Mucosa of descending colon (tissue), 3 donors: Measurements from ENCODE around the gene XRRA1. TPM values are rescaled to one million over a fixed set of nuclear protein-coding genes. Genes with fewer than 3 reads are reported as not detected.

ENCODE experiments used
- ATAC-seq: fragments of 200-7000 bp; cut with Tn5 transposase; one replicate; pipeline ENCODE4 v1.9.1; 2020; ENCODE audit warnings: mild to moderate bottlenecking, moderate library complexity
- DNase-seq, 3 donors: peaks; one replicate each; pipeline ENCODE4 v3.0.0-alpha.2; 2020
- H3K36me3 ChIP-seq: fragments of 200-600 bp; one replicate; pipeline ENCODE4 v1.8.0; 2021; ENCODE audit warnings: low read depth, mild to moderate bottlenecking
- H3K4me1 ChIP-seq: fragments of 200-600 bp; one replicate; pipeline ENCODE4 v1.8.0; 2021; ENCODE audit warnings: low read depth, mild to moderate bottlenecking
- H3K4me3 ChIP-seq: fragments of 200-600 bp; one replicate; pipeline ENCODE4 v1.8.0; 2021; ENCODE audit warnings: mild to moderate bottlenecking
- H3K9me3 ChIP-seq: fragments of 200-600 bp; one replicate; pipeline ENCODE4 v1.8.0; 2021; ENCODE audit warnings: mild to moderate bottlenecking
- intact Hi-C, 2 donors: fragments of 100-400 bp; cut with DNase I in 1 of 2; cut with micrococcal nuclease in 1 of 2; formaldehyde crosslinking; loops; one replicate each; pipeline versions ENCODE4 v1.11.0 to v1.11.1; 2022; cut with DNase I, micrococcal nuclease
- total RNA-seq, 3 donors: library from RNA; stranded (reverse); fragmentation: NEBNext Ultra II Directional in 2 of 3; extraction: Animal tissue kit (Norgen Biotek cat#: 25700) in 2 of 3; gene quantifications; one replicate each; pipeline versions ENCODE4 v1.2.1 to v1.2.4, GENCODE V29; 2021 to 2023
- TF ChIP-seq, protein P1 (sequence below): fragments of 200-600 bp; IDR thresholded peaks from one replicate; pipeline ENCODE4 v1.8.0; 2022; ENCODE audit warnings: antibody characterized with exemption, mild to moderate bottlenecking
- donor health status: DM: no; HTN: no; CAD: no; lungs with moderate emphysema.
- donor health status: DM: no; HTN: no; CAD: no.
- donor health status: DM: no; HTN: yes; CAD: no.

Gene XRRA1
- total RNA-seq, 3 donors from 2014 or later: 6.7 to 35.9 (median 29.6) TPM

GRCh38 chr11:74932797-74933196, 16.1 kb downstream of the XRRA1 start:
- Histone ChIP-seq H3K9me3 (no peaks in the 10 kb centered on the region), H3K4me1 (no peaks in the 10 kb centered on the region), H3K4me3 (no peak overlapping the region), H3K36me3 (no peaks in the 10 kb centered on the region)
- ATAC-seq (no peak), DNase-seq (no peak)
- intact Hi-C loops: loop anchor here (10.0 kb wide), 1 partner anchor 312 kb away; the partner anchor contains the start of gene TPBGL (in 2 of the 2)
- TF ChIP-seq, protein P1, sequence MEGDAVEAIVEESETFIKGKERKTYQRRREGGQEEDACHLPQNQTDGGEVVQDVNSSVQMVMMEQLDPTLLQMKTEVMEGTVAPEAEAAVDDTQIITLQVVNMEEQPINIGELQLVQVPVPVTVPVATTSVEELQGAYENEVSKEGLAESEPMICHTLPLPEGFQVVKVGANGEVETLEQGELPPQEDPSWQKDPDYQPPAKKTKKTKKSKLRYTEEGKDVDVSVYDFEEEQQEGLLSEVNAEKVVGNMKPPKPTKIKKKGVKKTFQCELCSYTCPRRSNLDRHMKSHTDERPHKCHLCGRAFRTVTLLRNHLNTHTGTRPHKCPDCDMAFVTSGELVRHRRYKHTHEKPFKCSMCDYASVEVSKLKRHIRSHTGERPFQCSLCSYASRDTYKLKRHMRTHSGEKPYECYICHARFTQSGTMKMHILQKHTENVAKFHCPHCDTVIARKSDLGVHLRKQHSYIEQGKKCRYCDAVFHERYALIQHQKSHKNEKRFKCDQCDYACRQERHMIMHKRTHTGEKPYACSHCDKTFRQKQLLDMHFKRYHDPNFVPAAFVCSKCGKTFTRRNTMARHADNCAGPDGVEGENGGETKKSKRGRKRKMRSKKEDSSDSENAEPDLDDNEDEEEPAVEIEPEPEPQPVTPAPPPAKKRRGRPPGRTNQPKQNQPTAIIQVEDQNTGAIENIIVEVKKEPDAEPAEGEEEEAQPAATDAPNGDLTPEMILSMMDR: no peak

DNA sequence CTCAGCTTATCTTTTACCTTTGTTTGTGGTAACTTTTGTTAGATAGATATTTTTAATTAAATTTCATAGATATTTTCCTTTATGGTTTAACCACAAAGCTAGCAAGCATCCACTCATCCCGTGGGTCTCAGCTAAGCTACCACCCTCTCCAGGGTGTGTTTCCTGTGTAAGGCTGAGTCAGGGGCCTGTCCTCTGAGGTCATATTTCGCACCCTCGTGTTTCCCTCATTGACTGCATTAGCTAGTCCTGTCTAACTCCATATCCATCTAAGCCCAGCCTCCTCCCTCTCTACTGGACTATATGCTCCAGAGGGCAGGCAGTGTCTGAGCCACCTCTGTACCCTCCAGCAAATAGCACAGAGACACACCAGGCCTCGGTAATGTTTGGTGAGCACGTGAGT, 16.7 kb downstream of the XRRA1 start:
- Histone ChIP-seq H3K4me1 (no peaks in the 10 kb centered on the region), H3K4me3 (no peak overlapping the region), H3K36me3 (no peaks in the 10 kb centered on the region), H3K9me3 (no peaks in the 10 kb centered on the region)
- intact Hi-C loops: loop anchor here (10.0 kb wide), 1 partner anchor 313 kb away; the partner anchor contains the start of gene TPBGL (in 2 of the 2)
- TF ChIP-seq, protein P1: no peak
- ATAC-seq: no peak
- no peak for DNase-seq

GRCh38 chr11:74929431-74930363, 19.2 kb downstream of the XRRA1 start:
- TF ChIP-seq, protein P1: peak; percentile 74
- H3K4me1 ChIP-seq: no peaks in the 10 kb centered on the region
- H3K4me3 ChIP-seq: no peak overlapping the region
- H3K9me3 ChIP-seq: no peaks in the 10 kb centered on the region
- no peaks in the 10 kb centered on the region for H3K36me3 ChIP-seq
- DNase-seq: peak in 1 of 3 donors; percentile 91
- peak; percentile 85 for ATAC-seq
- intact Hi-C loops: loop anchor here (5.0 to 10.0 kb wide), 2 partner anchors 103 to 315 kb away; partner anchors contain the start of gene TPBGL (in 2 of the 2)

- Histone ChIP-seq H3K36me3 (no peaks in the 10 kb centered on the region), H3K9me3 (no peaks in the 10 kb centered on the region), H3K4me3 (no peak overlapping the region), H3K4me1 (no peaks in the 10 kb centered on the region)
- intact Hi-C loops: loop anchor here (5.0 kb wide), 1 partner anchor 105 kb away; no protein-coding TSS in a partner anchor
- TF ChIP-seq, protein P1: no peak
- no peak for ATAC-seq
- DNase-seq: no peak
These were observed 21.4 kb downstream of the XRRA1 start for GRCh38 chr11:74927496-74927895.

DNA sequence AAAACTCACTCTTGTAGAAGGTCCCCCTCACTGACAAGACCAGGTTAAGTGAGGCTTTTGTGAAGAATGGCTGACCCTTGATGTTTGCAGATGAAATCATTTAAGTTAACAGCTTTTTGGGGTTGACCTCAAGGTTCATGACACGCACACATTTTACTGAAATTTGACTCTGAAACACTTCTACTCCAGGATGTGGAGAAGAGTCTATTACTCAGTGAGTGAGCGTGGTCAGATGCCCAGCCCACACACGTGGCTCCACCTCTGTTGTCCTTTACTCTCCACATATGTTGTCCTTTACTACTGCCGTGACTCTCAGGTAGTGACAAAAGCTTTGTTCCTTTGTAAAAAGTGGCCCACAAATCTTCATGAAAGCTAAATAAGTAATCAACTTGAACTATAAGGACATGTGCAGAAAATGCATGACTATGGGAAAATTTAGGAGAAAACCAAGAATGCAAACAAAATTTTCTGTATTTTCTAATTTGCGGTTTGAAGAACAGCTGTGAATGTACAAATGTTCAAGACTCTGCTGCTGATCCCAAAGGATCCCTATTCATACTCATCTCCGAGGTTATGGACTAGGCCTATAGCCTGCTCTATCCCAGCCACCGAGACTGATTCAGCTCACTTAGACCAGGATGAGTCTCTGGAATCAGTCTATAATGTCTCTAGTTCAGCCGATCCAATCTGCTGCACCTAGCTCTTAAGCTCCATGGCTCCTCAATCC, 22.4 kb downstream of the XRRA1 start:
- ATAC-seq: no peak
- H3K4me3 ChIP-seq: no peak overlapping the region

More for the DNA sequence above, 22.4 kb downstream of the XRRA1 start:
- H3K36me3 ChIP-seq: no peaks in the 10 kb centered on the region
- no peak for DNase-seq
- intact Hi-C loops: loop anchor here (5.0 kb wide), 1 partner anchor 106 kb away; no protein-coding TSS in a partner anchor
- no peaks in the 10 kb centered on the region for H3K4me1 ChIP-seq
- no peaks in the 10 kb centered on the region for H3K9me3 ChIP-seq
- TF ChIP-seq, protein P1: no peak
